HG03025 (cell line): Measurements from ENCODE around the gene FASN.
"Not testable (repeated sequence)": the region's sequence is repeated elsewhere in the genome, so short reads cannot be mapped to it uniquely, and the experiment has no call there.

Source experiments
- ATAC-seq: cut with Tn5 transposase; IDR thresholded peaks from one replicate; pipeline ENCODE4 v1.9.1; 2021; ENCODE audit warnings: mild to moderate bottlenecking, moderate library complexity; ENCODE audit not compliant: unreplicated experiment, low FRiP score

Gene FASN

GRCh38 chr17:82098169-82098938, at the start of gene FASN:
FASN (minus strand) TSS chr17:82098236; CDS start chr17:82096445, 1,791 bp downstream.
- peak; percentile 54 for ATAC-seq

GRCh38 chr17:82146663-82147654, 48.9 kb upstream of the FASN start:
- no peak for ATAC-seq

- no peak for ATAC-seq
Measured at GRCh38 chr17:82145550-82146155, 47.6 kb upstream of the FASN start.

GRCh38 chr17:82143333-82143732, 45.3 kb upstream of the FASN start:
- no peak for ATAC-seq

GRCh38 chr17:82139961-82140360, 41.9 kb upstream of the FASN start:
- ATAC-seq, result not testable (repeated sequence)

- ATAC-seq, result no peak
Measured at GRCh38 chr17:82138511-82138992, 40.5 kb upstream of the FASN start.

- ATAC-seq, result no peak
Measured at GRCh38 chr17:82134101-82134500, 36.1 kb upstream of the FASN start.

GRCh38 chr17:82133166-82133953, 35.3 kb upstream of the FASN start:
- ATAC-seq, result not testable (repeated sequence)

- no peak for ATAC-seq
Measured at GRCh38 chr17:82129095-82129494, 31.1 kb upstream of the FASN start.

- ATAC-seq, result no peak
Measured at GRCh38 chr17:82128287-82128686, 30.3 kb upstream of the FASN start.

GRCh38 chr17:82127704-82128103, 29.7 kb upstream of the FASN start:
- ATAC-seq, result no peak

- ATAC-seq, result no peak
Measured at GRCh38 chr17:82127315-82127595, 29.2 kb upstream of the FASN start.

- no peak for ATAC-seq
Measured at GRCh38 chr17:82126556-82127314, 28.7 kb upstream of the FASN start.

- no peak for ATAC-seq
Measured at GRCh38 chr17:82124101-82124500, 26.1 kb upstream of the FASN start.

GRCh38 chr17:82121660-82122629, 23.9 kb upstream of the FASN start:
- ATAC-seq, result no peak

- no peak for ATAC-seq
Measured at GRCh38 chr17:82121246-82121645, 23.2 kb upstream of the FASN start.

GRCh38 chr17:82120148-82120547, 22.1 kb upstream of the FASN start:
- no peak for ATAC-seq

- no peak for ATAC-seq
Measured at GRCh38 chr17:82118815-82119380, 20.9 kb upstream of the FASN start.
